NCI-H2029 (cell line): ENCODE data around the gene PROX2.

Source experiments
- DNase-seq: peaks from one replicate; lab custom pipeline; 2025; lab: John Stamatoyannopoulos, UW

Gene PROX2

GRCh38 chr14:74875941-74876913 is at the start of gene PROX2:
Gene PROX2 (minus strand): TSS chr14:74876145. CDS start chr14:74863834, 12,311 bp downstream.
- DNase-seq = no peak

GRCh38 chr14:74924061-74924460 is 48.1 kb upstream of the PROX2 start:
- no peak for DNase-seq

- DNase-seq = peak; percentile 59
Observed at GRCh38 chr14:74922752-74923401, 46.9 kb upstream of the PROX2 start, which contains the start of gene RPS6KL1. Gene RPS6KL1 (minus strand): TSS chr14:74923260. CDS start chr14:74921541, 1,719 bp downstream.

- no peak for DNase-seq
Observed at GRCh38 chr14:74921987-74922751, 46.2 kb upstream of the PROX2 start.

- no peak for DNase-seq
Observed at GRCh38 chr14:74921053-74921620, 45.2 kb upstream of the PROX2 start.

- DNase-seq = no peak
Observed at GRCh38 chr14:74920281-74920680, 44.3 kb upstream of the PROX2 start.

GRCh38 chr14:74919421-74920165 is 43.6 kb upstream of the PROX2 start:
- DNase-seq = no peak

GRCh38 chr14:74918380-74918779 is 42.4 kb upstream of the PROX2 start:
- DNase-seq = no peak

- DNase-seq = no peak
Observed at GRCh38 chr14:74917646-74918081, 41.7 kb upstream of the PROX2 start.

- DNase-seq = no peak
Observed at GRCh38 chr14:74917178-74917543, 41.2 kb upstream of the PROX2 start.

- no peak for DNase-seq
Observed at GRCh38 chr14:74915826-74916225, 39.9 kb upstream of the PROX2 start.

GRCh38 chr14:74915426-74915825 is 39.5 kb upstream of the PROX2 start:
- DNase-seq = no peak

GRCh38 chr14:74913986-74914573 is 38.1 kb upstream of the PROX2 start:
- no peak for DNase-seq

- DNase-seq = no peak
Observed at GRCh38 chr14:74913393-74913910, 37.5 kb upstream of the PROX2 start.

- no peak for DNase-seq
Observed at GRCh38 chr14:74912801-74913200, 36.9 kb upstream of the PROX2 start.

- no peak for DNase-seq
Observed at GRCh38 chr14:74912111-74912510, 36.2 kb upstream of the PROX2 start.

GRCh38 chr14:74911704-74912103 is 35.8 kb upstream of the PROX2 start:
- no peak for DNase-seq

- no peak for DNase-seq
Observed at GRCh38 chr14:74911221-74911620, 35.3 kb upstream of the PROX2 start.

GRCh38 chr14:74910556-74910955 is 34.6 kb upstream of the PROX2 start:
- DNase-seq = no peak

GRCh38 chr14:74909911-74910310 is 34.0 kb upstream of the PROX2 start:
- DNase-seq = no peak

- DNase-seq = no peak
Observed at GRCh38 chr14:74909501-74909900, 33.6 kb upstream of the PROX2 start.
